ENCODE data around the gene FKTN.

GRCh38 chr9:105681313-105681712, 123.4 kb downstream of the FKTN start:
- TF ChIP-seq, protein P1, sequence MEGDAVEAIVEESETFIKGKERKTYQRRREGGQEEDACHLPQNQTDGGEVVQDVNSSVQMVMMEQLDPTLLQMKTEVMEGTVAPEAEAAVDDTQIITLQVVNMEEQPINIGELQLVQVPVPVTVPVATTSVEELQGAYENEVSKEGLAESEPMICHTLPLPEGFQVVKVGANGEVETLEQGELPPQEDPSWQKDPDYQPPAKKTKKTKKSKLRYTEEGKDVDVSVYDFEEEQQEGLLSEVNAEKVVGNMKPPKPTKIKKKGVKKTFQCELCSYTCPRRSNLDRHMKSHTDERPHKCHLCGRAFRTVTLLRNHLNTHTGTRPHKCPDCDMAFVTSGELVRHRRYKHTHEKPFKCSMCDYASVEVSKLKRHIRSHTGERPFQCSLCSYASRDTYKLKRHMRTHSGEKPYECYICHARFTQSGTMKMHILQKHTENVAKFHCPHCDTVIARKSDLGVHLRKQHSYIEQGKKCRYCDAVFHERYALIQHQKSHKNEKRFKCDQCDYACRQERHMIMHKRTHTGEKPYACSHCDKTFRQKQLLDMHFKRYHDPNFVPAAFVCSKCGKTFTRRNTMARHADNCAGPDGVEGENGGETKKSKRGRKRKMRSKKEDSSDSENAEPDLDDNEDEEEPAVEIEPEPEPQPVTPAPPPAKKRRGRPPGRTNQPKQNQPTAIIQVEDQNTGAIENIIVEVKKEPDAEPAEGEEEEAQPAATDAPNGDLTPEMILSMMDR (IDR thresholded peaks at IDR 0.05) = no peak
- TF ChIP-seq POLR2A (IDR thresholded peaks at IDR 0.05) (no peak), POLR2AphosphoS5 (IDR thresholded peaks at IDR 0.05) (no peak)

Data from stomach (tissue), 4 donors.